ENCODE results near the gene ADISSP. TPM values are rescaled to one million over a fixed set of nuclear protein-coding genes. Genes with fewer than 3 reads are reported as not detected.

The ADISSP gene
- total RNA-seq, 3 donors from 2014 or later, result 63.3 to 102 (median 84.2) TPM

- no peak for ATAC-seq
- Mint-ChIP-seq H3K9me3 (no peaks in the 10 kb centered on the region), H3K27me3 (ENCODE audit: low read depth) (peaks cover 35% of the 10 kb centered on the region)
Observed at GRCh38 chr20:3733119-3733995, 34.2 kb downstream of the ADISSP start.

GRCh38 chr20:3732327-3733118 is 35.0 kb downstream of the ADISSP start, which contains the start of gene HSPA12B:
Gene HSPA12B, plus strand, starts transcription at chr20:3732685. Its CDS starts 5,990 bp downstream, at chr20:3738675.
- Mint-ChIP-seq H3K36me3 (ENCODE audit: insufficient read depth) (no peaks in the 10 kb centered on the region), H3K27me3 (ENCODE audit: low read depth) (peaks cover 37% of the 10 kb centered on the region), H3K4me1 (ENCODE audit: low read depth) (no peaks in the 10 kb centered on the region), H3K9me3 (no peaks in the 10 kb centered on the region), H3K4me3 (no peak within 1 kb of the TSS)
- DNase-seq (no peak), ATAC-seq (peak in 1 of 2 donors; percentile 45)

More at GRCh38 chr20:3733119-3733995, 34.2 kb downstream of the ADISSP start:
- no peak overlapping the region for H3K4me3 Mint-ChIP-seq
- DNase-seq, result no peak
- no peaks in the 10 kb centered on the region for H3K4me1 Mint-ChIP-seq (ENCODE audit: low read depth)
- no peaks in the 10 kb centered on the region for H3K36me3 Mint-ChIP-seq (ENCODE audit: insufficient read depth)

- H3K27me3 Mint-ChIP-seq (ENCODE audit: low read depth), result peaks cover 43% of the 10 kb centered on the region
- H3K36me3 Mint-ChIP-seq (ENCODE audit: insufficient read depth), result no peaks in the 10 kb centered on the region
- H3K9me3 Mint-ChIP-seq, result no peaks in the 10 kb centered on the region
- ATAC-seq, result no peak
- no peaks in the 10 kb centered on the region for H3K4me1 Mint-ChIP-seq (ENCODE audit: low read depth)
- no peak for DNase-seq
- no peak overlapping the region for H3K4me3 Mint-ChIP-seq
Observed at GRCh38 chr20:3731944-3732326, 35.6 kb downstream of the ADISSP start.

GRCh38 chr20:3730803-3731672 is 36.5 kb downstream of the ADISSP start:
- no peak for ATAC-seq
- peaks cover 46% of the 10 kb centered on the region for H3K27me3 Mint-ChIP-seq (ENCODE audit: low read depth)

GRCh38 chr20:3729811-3730540 is 37.6 kb downstream of the ADISSP start:
- H3K4me1 Mint-ChIP-seq (ENCODE audit: low read depth), result no peaks in the 10 kb centered on the region
- peaks cover 47% of the 10 kb centered on the region for H3K27me3 Mint-ChIP-seq (ENCODE audit: low read depth)
- H3K36me3 Mint-ChIP-seq (ENCODE audit: insufficient read depth), result no peaks in the 10 kb centered on the region
- DNase-seq (no peak), ATAC-seq (no peak)
- no peak overlapping the region for H3K4me3 Mint-ChIP-seq
- no peaks in the 10 kb centered on the region for H3K9me3 Mint-ChIP-seq

More at GRCh38 chr20:3730803-3731672, 36.5 kb downstream of the ADISSP start:
- no peaks in the 10 kb centered on the region for H3K36me3 Mint-ChIP-seq (ENCODE audit: insufficient read depth)
- no peaks in the 10 kb centered on the region for H3K9me3 Mint-ChIP-seq
- H3K4me1 Mint-ChIP-seq (ENCODE audit: low read depth), result no peaks in the 10 kb centered on the region
- no peak for DNase-seq
- no peak overlapping the region for H3K4me3 Mint-ChIP-seq

GRCh38 chr20:3729378-3729777 is 38.2 kb downstream of the ADISSP start:
- Mint-ChIP-seq H3K4me1 (ENCODE audit: low read depth) (no peaks in the 10 kb centered on the region), H3K4me3 (no peak overlapping the region), H3K9me3 (no peaks in the 10 kb centered on the region), H3K27me3 (ENCODE audit: low read depth) (peaks cover 49% of the 10 kb centered on the region), H3K36me3 (ENCODE audit: insufficient read depth) (no peaks in the 10 kb centered on the region)
- no peak for DNase-seq
- no peak for ATAC-seq

- Mint-ChIP-seq H3K9me3 (no peaks in the 10 kb centered on the region), H3K36me3 (ENCODE audit: insufficient read depth) (no peaks in the 10 kb centered on the region), H3K4me3 (no peak overlapping the region), H3K4me1 (ENCODE audit: low read depth) (no peaks in the 10 kb centered on the region), H3K27me3 (ENCODE audit: low read depth) (peaks cover 51% of the 10 kb centered on the region)
- ATAC-seq (no peak), DNase-seq (no peak)
Observed at GRCh38 chr20:3728876-3729275, 38.7 kb downstream of the ADISSP start.

GRCh38 chr20:3728354-3728753 is 39.2 kb downstream of the ADISSP start:
- H3K9me3 Mint-ChIP-seq, result no peaks in the 10 kb centered on the region
- no peaks in the 10 kb centered on the region for H3K4me1 Mint-ChIP-seq (ENCODE audit: low read depth)
- ATAC-seq, result no peak
- H3K4me3 Mint-ChIP-seq, result no peak overlapping the region
- H3K27me3 Mint-ChIP-seq (ENCODE audit: low read depth), result peaks cover 47% of the 10 kb centered on the region
- no peak for DNase-seq
- no peaks in the 10 kb centered on the region for H3K36me3 Mint-ChIP-seq (ENCODE audit: insufficient read depth)

GRCh38 chr20:3727401-3728021 is 40.0 kb downstream of the ADISSP start:
- no peak for ATAC-seq
- peaks cover 39% of the 10 kb centered on the region for H3K27me3 Mint-ChIP-seq (ENCODE audit: low read depth)

GRCh38 chr20:3724356-3724755 is 43.2 kb downstream of the ADISSP start:
- no peak for DNase-seq
- Mint-ChIP-seq H3K36me3 (ENCODE audit: insufficient read depth) (no peaks in the 10 kb centered on the region), H3K9me3 (no peaks in the 10 kb centered on the region), H3K4me1 (ENCODE audit: low read depth) (peaks cover 2% of the 10 kb centered on the region), H3K4me3 (no peak overlapping the region), H3K27me3 (ENCODE audit: low read depth) (peaks cover 36% of the 10 kb centered on the region)
- ATAC-seq, result no peak

More at GRCh38 chr20:3727401-3728021, 40.0 kb downstream of the ADISSP start:
- H3K4me1 Mint-ChIP-seq (ENCODE audit: low read depth), result no peaks in the 10 kb centered on the region
- DNase-seq, result no peak
- no peaks in the 10 kb centered on the region for H3K9me3 Mint-ChIP-seq
- no peaks in the 10 kb centered on the region for H3K36me3 Mint-ChIP-seq (ENCODE audit: insufficient read depth)
- H3K4me3 Mint-ChIP-seq, result no peak overlapping the region

GRCh38 chr20:3723284-3723683 is 44.3 kb downstream of the ADISSP start:
- no peak overlapping the region for H3K4me3 Mint-ChIP-seq
- no peak for DNase-seq
- no peaks in the 10 kb centered on the region for H3K9me3 Mint-ChIP-seq
- ATAC-seq, result no peak
- H3K27me3 Mint-ChIP-seq (ENCODE audit: low read depth), result peaks cover 36% of the 10 kb centered on the region
- H3K4me1 Mint-ChIP-seq (ENCODE audit: low read depth), result peaks cover 2% of the 10 kb centered on the region
- no peaks in the 10 kb centered on the region for H3K36me3 Mint-ChIP-seq (ENCODE audit: insufficient read depth)

GRCh38 chr20:3721912-3722311 is 45.6 kb downstream of the ADISSP start:
- ATAC-seq (no peak), DNase-seq (no peak)
- Mint-ChIP-seq H3K36me3 (ENCODE audit: insufficient read depth) (no peaks in the 10 kb centered on the region), H3K4me3 (no peak overlapping the region), H3K27me3 (ENCODE audit: low read depth) (peaks cover 27% of the 10 kb centered on the region), H3K4me1 (ENCODE audit: low read depth) (peaks cover 2% of the 10 kb centered on the region), H3K9me3 (no peaks in the 10 kb centered on the region)

- H3K9me3 Mint-ChIP-seq, result no peaks in the 10 kb centered on the region
- DNase-seq, result no peak
- H3K36me3 Mint-ChIP-seq (ENCODE audit: insufficient read depth), result no peaks in the 10 kb centered on the region
- ATAC-seq, result no peak
- no peak overlapping the region for H3K4me3 Mint-ChIP-seq
- peaks cover 2% of the 10 kb centered on the region for H3K4me1 Mint-ChIP-seq (ENCODE audit: low read depth)
- peaks cover 21% of the 10 kb centered on the region for H3K27me3 Mint-ChIP-seq (ENCODE audit: low read depth)
Observed at GRCh38 chr20:3720626-3721025, 46.9 kb downstream of the ADISSP start.

Measured in activated T-cell treated with anti-CD3 and anti-CD28 coated beads, Interleukin-2, amount 50 U/mL, for 4 hours (primary cell).